Progenitor cell of endocrine pancreas (in vitro differentiated cells): ENCODE data around the gene MFN2. TPM values are rescaled to one million over a fixed set of nuclear protein-coding genes. Genes with fewer than 3 reads are reported as not detected.

ENCODE experiments used
- DNase-seq: peaks from one replicate; pipeline ENCODE4 v3.0.0; 2021; ENCODE audit warnings: low spot score; ENCODE audit not compliant: unreplicated experiment
- H3K27ac Mint-ChIP-seq: 2 replicates; pipeline ENCODE4 v1.8.0; 2021; ENCODE audit warnings: mild to moderate bottlenecking, moderate library complexity, mixed read lengths
- H3K27me3 Mint-ChIP-seq: 2 replicates; pipeline ENCODE4 v1.8.0; 2021; ENCODE audit warnings: mixed read lengths
- H3K36me3 Mint-ChIP-seq: 2 replicates; pipeline ENCODE4 v1.8.0; 2022; ENCODE audit warnings: mixed read lengths; ENCODE audit not compliant: insufficient read depth
- H3K4me1 Mint-ChIP-seq: 2 replicates; pipeline ENCODE4 v1.8.0; 2021; ENCODE audit warnings: low read depth, mixed read lengths
- H3K4me3 Mint-ChIP-seq: 2 replicates; pipeline ENCODE4 v1.8.0; 2021; ENCODE audit warnings: low read depth, mild to moderate bottlenecking, moderate library complexity, mixed read lengths
- H3K9me3 Mint-ChIP-seq: 2 replicates; pipeline ENCODE4 v1.8.0; 2021; ENCODE audit warnings: low read depth, mixed read lengths
- CTCF ChIP-seq: fragments of 200-600 bp; sonication (generic); IDR thresholded peaks from one replicate; pipeline ENCODE4 v1.5.0; 2021; ENCODE audit warnings: antibody characterized with exemption, mild to moderate bottlenecking; ENCODE audit not compliant: unreplicated experiment
- total RNA-seq: library from RNA; stranded (reverse); gene quantifications from 2 replicates; pipeline ENCODE4 v1.2.1, GENCODE V29; 2021

MFN2 gene
- total RNA-seq, 1 donor from 2014 or later, result 55.8 TPM

- no peaks in the 10 kb centered on the region for H3K4me1 Mint-ChIP-seq
- no peak for DNase-seq
- no peaks in the 10 kb centered on the region for H3K27me3 Mint-ChIP-seq
- no peak for TF ChIP-seq CTCF
- no peak overlapping the region for H3K4me3 Mint-ChIP-seq
- H3K27ac Mint-ChIP-seq, result no peak overlapping the region
- H3K9me3 Mint-ChIP-seq, result no peaks in the 10 kb centered on the region
- peaks cover 11% of the 10 kb centered on the region for H3K36me3 Mint-ChIP-seq
Observed at GRCh38 chr1:11960715-11961114, 19.5 kb upstream of the MFN2 start.

- Mint-ChIP-seq H3K27me3 (no peaks in the 10 kb centered on the region), H3K36me3 (peaks cover 11% of the 10 kb centered on the region), H3K9me3 (no peaks in the 10 kb centered on the region), H3K27ac (no peak overlapping the region), H3K4me1 (no peaks in the 10 kb centered on the region), H3K4me3 (no peak overlapping the region)
- no peak for DNase-seq
- TF ChIP-seq CTCF, result no peak
Observed at GRCh38 chr1:11961230-11961629, 19.0 kb upstream of the MFN2 start.

- H3K36me3 Mint-ChIP-seq, result peaks cover 9% of the 10 kb centered on the region
- DNase-seq, result no peak
- H3K27me3 Mint-ChIP-seq, result no peaks in the 10 kb centered on the region
- H3K4me1 Mint-ChIP-seq, result peaks cover 3% of the 10 kb centered on the region
- H3K4me3 Mint-ChIP-seq, result no peak overlapping the region
- no peak overlapping the region for H3K27ac Mint-ChIP-seq
- TF ChIP-seq CTCF, result no peak
- H3K9me3 Mint-ChIP-seq, result no peaks in the 10 kb centered on the region
Observed at GRCh38 chr1:11963622-11964021, 16.6 kb upstream of the MFN2 start.

GRCh38 chr1:11964656-11965055 lies 15.6 kb upstream of the MFN2 start:
- H3K4me3 Mint-ChIP-seq, result no peak overlapping the region
- no peaks in the 10 kb centered on the region for H3K27me3 Mint-ChIP-seq
- H3K36me3 Mint-ChIP-seq, result peaks cover 7% of the 10 kb centered on the region
- no peak for TF ChIP-seq CTCF
- H3K27ac Mint-ChIP-seq, result no peak overlapping the region
- H3K4me1 Mint-ChIP-seq, result peaks cover 3% of the 10 kb centered on the region
- DNase-seq, result no peak
- no peaks in the 10 kb centered on the region for H3K9me3 Mint-ChIP-seq

- TF ChIP-seq CTCF, result peak; percentile 60
- peaks cover 7% of the 10 kb centered on the region for H3K36me3 Mint-ChIP-seq
- peaks cover 3% of the 10 kb centered on the region for H3K4me1 Mint-ChIP-seq
- no peaks in the 10 kb centered on the region for H3K27me3 Mint-ChIP-seq
- H3K4me3 Mint-ChIP-seq, result no peak overlapping the region
- peak; percentile 35 for DNase-seq
- no peaks in the 10 kb centered on the region for H3K9me3 Mint-ChIP-seq
- H3K27ac Mint-ChIP-seq, result peak overlapping the region; percentile 88
Observed at GRCh38 chr1:11967028-11967547, 13.2 kb upstream of the MFN2 start.
